Activated naive CD4-positive, alpha-beta T cell treated with Interleukin-2 at 50 U/mL for 16 hours (primary cell): Measurements from ENCODE around the gene DPH7.
"Not testable (repeated sequence)": the region's sequence is repeated elsewhere in the genome, so short reads cannot be mapped to it uniquely, and the experiment has no call there.

Experiments used
- DNase-seq: peaks from one replicate; pipeline ENCODE4 v3.0.0-alpha.2; 2020

Gene DPH7

DNA sequence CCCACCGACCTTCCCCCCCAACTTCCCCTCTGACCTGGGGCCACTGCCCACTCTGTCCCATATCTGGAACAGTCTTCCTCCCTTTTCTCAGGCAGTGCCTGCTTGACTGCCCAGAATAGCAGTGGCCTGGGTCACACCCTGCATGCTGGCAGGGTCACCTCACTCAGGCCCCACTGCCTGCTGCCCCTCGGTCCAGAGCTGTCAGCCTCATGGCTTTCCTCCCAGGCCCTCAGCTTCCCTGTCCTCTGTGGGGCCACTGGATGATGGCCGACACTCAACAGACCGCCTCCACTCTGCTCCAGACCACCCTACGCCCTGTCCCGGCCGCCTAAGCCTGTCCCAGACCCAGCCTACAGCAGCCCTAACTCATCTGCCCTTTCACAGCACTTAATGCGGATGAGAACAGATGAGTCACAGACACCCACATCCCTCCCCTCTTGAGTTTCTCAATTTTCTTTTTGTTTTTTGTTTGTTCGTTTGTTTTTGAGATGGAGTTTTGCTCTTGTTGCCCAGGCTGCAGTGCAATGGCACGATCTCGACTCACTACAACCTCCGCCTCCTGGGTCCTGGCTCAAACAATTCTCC lies 34.5 kb downstream of the DPH7 start:
- no peak for DNase-seq

DNA sequence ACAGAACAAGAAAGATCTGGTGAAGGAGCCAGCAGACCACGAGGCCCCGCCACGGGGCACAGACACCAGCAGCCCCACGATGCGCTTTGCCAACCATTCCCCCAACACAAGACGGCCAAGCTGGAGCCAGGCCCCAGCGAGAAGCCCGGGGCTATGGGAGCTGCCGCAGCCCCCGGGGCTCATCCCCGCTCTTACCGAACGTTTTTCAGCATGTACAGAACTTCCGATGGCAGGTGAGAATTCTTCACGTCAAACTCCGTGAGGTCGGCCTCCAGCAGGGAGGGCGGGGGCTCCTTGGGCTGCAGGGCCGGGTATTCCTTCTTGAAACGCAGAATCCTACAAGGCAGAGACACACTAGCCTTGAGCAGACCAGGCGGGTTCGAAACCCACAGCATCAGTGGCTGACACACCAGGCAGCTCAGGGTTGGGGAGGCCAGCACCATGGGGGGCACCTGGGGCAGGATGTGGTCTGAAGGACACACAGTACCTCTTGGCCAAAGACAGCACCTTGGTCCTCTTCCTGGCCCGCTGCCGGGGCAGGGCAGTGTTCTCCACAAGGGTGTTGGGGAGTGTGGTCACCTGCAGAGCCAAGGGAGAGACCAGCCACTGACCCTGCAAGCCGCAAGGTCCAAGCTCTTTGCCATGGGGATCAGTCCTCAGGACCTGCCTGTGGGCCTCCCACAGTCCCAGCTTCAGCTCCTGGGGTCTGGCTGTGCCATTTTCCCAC lies 35.3 kb downstream of the DPH7 start:
- no peak for DNase-seq

DNA sequence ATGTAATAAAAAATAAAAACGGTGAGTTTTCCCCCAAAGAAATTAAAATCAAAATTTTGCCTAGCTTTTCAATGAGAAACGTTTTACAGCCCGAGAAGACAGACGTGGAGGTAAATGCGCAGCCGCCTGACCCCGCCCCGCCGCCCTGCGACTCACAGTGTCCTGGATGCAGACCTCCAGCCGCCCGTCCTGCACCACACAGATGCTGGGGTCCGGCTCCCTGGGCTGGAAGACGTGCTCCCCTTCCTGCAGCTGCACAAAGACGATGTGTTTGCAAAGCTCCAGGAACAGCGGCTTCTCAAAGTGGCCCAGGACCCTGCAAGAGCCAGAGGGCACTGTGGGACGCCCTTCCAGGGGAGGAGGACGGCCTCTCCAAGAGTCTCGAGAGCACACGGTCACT lies 36.2 kb downstream of the DPH7 start:
- DNase-seq: no peak

DNA sequence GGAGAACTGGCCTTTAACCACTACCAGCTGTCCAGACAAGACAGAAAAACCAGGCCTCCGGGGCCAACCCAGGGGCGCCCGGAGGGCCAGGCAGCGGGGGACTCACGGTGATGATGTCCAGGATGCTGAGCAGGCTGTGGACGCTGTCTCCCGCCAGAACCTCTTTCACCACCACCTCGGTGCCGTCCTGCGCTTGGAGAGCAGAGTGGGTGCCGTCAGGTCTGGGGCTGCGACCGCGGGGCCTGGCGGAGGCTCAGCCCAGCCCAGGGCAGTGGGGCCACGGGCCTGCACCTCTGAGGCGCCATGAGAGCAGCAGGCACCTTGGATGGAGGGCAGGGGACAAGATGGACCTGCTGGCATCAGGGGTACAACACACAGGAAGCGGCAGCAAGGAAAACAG lies 38.2 kb downstream of the DPH7 start:
- no peak for DNase-seq

DNA sequence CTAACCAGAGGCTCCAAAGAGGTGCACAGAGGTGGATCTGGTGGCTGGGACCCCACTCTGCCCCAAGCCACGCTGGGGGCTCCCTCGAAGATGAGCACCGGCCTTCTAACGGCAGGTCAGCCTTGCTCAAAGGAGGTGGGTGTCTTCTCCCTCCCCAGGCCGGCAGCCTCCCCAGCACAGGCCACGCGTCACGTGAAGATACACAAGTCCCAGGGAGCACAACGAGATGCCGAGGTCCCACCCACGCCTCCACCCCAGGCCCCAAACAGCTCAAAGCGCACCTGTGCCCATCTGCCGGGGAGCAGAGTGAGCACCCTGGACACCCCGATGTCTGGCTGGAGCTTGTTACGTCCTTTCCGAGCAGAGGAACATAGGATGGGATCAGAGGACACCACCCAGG lies 40.7 kb downstream of the DPH7 start:
- DNase-seq: no peak

DNA sequence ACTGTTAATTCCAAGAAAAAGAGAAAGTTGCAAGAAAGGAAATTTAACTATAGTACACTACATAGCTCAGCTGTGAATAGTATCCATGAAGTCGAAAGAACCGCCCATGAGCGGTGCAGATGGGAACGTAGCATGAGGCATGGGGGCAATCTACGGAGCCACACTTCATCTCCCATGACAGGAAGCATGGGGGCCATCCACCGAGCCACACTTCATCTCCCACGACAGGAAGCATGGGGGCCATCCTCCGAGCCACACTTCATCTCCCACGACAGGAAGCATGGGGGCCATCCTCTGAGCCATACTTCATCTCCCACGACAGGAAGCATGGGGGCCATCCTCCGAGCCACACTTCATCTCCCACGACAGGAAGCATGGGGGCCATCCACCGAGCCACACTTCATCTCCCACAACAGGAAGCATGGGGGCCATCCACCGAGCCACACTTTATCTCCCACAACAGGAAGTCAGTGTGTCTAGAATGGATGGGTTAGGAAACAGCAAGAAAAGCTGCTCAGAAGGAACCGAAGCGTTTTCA lies 42.1 kb downstream of the DPH7 start:
- DNase-seq: not testable (repeated sequence)

DNA sequence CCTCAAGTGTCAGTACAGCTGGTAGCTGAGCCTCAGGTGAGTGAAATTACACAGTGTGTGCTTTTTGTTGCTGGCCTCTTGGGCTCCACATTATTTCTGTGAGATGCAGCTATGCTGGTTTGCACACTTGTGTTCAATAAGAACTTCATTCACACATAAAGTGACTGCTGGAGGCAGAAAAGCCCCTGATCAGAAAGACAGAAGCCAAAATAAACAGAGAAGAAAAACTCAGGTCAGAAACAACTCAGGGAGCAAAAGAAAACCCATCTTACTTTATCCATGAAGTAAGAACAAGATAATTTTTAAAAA lies 43.7 kb downstream of the DPH7 start:
- no peak for DNase-seq

DNA sequence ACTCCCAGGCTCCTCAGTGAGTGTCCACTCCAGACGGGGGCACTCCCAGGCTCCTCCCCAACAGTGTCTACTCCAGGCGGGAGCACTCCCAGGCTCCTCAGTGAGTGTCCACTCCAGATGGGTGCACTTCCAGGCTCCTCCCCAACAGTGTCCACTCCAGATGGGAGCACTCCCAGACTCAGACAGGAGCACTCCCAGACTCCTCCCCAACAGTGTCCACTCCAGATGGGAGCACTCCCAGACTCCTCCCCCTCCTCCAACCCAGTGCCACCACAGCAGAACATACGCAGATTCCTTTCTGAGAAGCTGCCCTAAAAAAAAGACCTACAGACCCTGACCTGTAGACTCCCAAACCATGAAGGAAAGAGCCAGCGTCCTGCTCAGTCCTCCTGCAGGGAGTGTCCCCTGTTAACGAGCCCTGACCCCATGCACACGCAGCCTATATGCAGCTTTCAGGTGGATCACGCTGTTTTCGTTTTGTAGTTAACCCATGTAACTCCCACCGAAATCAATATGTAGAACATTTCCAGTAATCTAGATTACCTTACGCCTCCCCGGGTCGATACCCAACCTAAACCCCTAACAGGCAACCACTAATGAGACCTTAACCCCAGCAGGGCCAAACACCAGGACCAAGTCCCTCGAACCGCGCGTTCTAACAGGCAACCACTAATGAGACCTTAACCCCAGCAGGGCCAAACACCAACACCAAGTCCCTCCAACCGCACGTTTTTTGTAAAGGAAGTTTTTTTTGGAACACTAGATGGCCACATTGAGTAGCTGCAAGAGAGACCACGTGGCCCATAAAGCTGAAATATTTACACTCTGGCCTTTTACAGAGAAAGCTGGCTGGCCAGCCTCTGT lies 44.2 kb downstream of the DPH7 start:
- DNase-seq: no peak

DNA sequence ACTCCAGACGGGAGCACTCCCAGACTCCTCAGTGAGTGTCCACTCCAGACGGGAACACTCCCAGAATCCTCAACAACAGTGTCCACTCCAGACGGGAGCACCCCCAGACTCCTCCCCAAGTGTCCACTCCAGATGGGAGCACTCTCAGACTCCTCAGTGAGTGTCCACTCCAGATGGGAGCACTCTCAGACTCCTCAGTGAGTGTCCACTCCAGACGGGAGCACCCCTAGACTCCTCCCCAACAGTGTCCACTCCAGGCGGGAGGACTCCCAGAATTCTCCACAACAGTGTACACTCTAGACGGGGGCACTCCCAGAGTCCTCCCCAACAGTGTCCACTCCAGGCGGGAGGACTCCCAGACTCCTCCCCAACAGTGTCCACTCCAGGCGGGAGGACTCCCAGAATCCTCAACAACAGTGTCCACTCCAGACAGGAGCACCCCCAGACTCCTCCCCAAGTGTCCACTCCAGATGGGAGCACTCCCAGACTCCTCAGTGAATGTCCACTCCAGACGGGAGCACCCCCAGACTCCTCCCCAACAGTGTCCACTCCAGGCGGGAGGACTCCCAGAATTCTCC lies 45.7 kb downstream of the DPH7 start:
- DNase-seq: not testable (repeated sequence)

DNA sequence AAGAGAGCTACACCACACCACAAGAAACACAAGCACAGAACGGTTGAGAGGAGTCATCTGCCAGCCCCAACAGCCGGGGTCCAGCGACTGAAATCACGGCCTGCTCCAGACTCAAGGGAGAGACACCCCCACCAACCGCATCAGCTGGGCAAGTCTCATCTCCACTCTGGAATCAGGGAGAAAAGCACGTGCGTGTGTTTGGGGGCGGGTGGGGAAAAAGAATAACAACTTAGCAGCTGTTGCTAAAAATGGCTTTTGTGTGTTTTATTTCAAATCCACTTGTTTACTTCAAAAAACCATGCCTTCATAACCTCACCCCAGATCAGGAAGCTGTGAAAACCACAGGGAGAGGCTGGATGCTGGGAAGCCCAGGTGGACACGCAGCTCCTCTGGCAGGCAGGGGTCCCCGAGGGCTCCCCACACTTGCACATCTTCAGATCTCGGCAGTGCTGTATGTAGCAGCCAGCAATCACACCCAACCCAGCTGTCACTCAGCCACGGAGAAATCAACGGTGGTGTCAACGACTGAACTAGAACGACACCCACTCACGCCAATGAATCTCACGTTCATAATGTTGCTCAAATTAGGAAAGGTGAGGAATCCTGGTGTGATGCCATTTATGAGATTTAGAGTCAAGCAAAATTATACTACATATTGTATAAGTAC lies 47.5 kb downstream of the DPH7 start:
- no peak for DNase-seq

DNA sequence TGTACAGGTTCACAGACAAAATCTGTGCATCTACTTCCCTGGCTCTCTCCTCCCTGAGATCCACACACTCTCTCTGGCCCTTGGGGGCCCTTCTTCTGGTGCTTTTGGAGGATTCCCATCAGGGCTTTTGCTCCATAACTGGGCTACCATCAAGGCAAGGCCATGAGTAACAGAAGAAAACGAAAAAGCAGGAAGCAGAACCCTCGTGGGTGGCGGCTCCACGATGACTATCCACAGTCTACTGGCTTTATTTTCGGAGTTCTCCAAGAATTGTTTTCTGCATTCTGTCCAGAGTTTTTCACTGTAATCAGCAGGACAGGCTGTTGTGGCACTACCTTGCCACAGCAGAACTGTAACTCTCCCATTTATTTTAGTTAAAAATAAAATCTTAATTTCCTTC lies 48.4 kb downstream of the DPH7 start:
- DNase-seq: no peak

DNA sequence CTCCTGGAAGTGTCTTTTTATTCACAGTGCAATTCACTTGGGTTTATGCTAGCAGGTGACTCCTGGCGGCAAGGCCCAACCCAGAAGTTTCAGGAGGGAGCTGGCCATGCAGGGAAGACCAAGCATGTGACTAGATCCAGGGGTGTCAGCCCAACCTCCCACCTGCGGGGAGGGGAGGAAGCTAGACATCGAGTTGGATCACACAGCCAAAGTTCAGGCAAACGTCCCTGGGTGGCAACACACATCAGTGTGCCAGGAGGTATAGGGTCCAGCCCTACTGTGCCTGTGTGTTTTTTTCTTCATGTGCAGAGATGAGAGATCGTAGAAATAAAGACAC lies 53.8 kb downstream of the DPH7 start:
- no peak for DNase-seq

DNA sequence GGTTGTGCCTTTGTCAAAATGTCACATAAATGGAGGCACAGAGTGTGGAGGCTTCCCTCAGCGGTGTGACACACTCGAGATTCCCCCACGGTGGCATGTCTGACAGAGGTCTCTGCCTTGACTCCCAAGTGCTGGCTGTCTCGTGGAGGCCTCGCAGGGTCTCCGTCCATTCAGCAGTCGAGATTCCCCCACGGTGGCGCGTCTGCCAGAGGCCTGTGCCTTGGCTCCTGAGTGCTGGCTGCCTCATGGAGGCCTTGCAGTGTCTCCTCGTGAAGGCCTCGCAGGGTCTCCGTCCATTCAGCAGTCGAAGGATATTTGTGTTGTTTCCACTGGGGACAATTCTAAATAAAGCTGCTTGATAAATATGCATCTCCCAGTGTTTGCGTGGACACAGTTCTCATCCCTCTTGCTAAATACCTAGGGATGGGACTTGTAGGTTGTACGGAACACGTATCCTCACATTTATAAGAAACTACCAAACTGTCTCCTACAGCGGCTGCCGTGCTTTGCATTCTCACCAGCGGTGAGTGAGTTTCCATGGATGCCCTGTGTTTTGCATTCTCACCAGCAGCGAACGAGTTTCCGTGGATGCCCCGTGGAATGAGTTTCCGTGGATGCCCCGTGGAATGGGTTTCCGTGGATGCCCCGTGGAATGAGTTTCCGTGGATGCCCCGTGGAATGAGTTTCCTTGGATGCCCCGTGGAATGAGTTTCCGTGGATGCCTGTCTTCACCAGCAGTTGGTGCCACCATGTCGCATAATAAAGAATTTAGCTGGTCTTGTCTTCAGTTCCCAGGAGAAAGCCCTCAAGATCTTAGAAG lies 54.4 kb downstream of the DPH7 start:
- DNase-seq: no peak

DNA sequence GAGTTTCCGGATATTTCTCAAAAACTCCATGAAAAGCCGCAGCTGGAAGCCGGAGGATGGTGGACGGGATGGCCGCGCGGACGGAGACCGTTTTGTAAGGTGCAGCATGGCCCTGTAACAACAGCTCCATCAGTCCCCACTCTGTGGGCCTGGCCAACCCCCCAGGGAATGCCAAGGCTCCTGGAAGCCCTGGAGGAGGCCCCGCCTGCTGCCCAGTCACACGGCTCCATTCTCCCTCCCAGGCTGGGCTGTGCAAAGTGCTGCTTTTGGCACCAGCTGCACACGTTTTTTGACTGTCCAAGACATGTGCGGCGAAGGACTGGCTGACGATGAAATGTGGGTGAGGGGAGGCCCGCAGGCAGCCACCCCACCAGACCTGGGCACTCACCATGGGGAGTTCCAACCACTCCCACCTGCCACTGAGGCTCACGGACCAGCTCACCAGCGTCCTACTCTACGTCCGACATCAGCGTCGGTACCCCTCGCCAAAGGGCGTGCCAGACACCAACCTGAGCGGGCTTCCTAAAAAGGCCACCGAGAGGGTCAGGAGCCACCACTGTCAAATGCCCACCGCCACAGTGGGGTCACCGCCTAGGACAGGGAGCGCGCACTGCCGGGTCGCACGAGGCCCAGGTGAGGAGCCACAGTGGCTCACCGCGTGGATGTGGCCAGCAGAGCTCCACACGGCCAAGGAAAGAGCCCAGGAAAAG lies 55.8 kb downstream of the DPH7 start:
- no peak for DNase-seq

DNA sequence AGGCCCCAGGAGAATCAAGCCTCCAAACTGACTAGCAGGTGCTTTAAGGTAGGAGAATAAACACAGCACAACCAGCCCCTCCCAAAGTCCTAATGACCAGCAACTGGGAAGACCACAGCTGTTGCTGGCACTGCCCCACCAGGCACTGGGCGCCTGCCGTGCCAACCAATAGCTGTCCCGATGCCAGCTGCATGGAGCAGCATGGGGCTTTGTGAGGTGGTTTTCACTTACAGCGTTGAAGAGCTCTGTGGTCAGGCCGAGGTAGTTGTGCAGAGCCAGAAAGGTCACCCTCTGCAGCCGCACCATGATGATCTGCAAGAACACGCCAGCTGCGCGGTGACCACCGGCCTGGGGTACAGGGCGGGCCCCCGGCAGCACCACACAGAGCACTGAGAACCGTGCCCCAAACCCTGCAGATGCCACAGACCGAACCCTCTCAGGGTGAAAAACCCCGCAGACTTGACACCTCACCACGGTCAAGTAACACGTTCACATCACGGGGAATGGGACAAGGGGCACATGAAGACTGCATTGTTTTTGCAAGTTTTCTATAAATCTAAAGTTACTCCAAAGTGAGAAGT lies 57.2 kb downstream of the DPH7 start:
- no peak for DNase-seq

DNA sequence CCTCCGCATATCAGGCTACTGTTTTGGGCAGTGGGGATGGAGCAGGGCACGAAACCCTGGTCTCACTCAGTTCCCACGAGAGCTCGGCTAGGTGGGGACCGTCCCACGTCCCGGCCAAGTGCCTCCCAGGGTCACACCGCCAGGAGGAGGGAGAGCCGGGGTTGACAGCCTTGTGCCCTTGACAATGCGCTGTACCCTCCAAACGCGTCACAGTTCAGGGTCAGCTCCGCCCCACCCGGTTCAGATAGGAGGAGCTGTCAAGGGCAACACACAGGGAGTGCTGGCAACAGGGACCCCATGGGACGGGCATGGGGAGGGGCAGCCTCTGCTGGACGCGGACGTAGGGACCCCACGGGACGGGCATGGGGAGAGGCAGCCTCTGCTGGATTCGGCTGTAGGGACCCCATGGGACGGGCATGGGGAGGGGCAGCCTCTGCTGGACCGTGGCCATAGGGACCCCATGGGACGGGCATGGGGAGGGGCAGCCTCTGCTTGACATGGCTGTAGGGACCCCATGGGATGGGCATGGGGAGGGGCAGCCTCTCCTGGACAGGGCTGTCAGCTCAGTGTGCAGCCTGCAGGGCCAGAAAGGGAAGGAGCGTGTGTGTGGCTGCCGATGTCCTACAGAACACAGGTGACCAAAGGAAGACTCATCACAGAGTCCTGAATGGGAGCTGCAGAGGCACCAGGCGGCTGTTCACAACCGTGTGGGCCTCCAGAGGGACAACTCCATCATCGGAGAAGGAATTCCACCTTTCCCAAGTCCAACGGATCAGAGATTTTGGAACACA lies 57.9 kb downstream of the DPH7 start:
- no peak for DNase-seq

DNA sequence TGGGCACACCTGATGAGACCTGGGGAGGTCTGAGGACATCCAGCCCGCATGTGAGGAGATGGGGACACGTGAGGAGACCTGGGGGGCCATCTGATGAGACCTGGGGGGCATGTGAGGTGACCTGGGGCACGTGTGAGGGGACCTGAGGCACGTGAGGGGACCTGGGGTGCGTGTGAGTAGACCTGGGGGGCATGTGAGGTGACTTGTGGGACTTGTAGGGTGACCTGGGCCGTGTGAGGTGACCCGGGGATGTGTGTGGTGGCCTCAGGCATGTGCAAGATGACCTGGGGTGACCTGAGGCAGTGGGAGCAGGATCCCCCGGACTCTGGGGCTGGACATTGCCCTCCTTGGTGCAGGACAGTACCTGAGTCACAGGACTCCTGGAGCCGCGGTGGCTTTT lies 59.2 kb downstream of the DPH7 start:
- no peak for DNase-seq

DNA sequence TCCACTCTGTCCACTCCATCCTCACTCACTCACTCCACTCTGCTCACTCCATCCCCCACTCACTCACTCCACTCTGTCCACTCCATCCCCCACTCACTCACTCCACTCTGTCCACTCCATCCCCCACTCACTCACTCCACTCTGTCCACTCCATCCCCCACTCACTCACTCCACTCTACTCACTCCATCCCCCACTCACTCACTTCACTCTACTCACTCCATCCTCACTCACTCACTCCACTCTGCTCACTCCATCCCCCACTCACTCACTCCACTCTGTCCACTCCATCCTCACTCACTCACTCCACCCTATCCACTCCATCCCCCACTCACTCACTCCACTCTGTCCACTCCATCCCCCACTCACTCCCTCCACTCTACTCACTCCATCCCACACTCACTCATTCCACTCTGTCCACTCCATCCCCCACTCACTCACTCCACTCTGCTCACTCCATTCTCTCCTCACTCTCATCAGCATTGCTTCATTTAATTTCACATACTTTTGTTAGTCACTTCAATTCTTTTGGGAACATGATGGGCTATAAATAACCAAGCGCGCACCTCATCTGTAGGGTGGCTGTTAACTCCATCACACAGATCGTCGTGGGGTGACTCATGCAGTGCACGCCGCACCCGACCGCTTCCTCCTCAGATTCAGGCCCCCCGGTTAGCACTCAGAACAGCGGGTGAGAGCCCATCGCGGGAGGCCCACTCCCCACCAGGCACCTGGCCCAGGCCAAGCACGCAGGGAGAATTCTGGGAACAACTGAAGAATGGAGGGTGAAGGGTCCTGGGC lies 59.9 kb downstream of the DPH7 start:
- DNase-seq: not testable (repeated sequence)

DNA sequence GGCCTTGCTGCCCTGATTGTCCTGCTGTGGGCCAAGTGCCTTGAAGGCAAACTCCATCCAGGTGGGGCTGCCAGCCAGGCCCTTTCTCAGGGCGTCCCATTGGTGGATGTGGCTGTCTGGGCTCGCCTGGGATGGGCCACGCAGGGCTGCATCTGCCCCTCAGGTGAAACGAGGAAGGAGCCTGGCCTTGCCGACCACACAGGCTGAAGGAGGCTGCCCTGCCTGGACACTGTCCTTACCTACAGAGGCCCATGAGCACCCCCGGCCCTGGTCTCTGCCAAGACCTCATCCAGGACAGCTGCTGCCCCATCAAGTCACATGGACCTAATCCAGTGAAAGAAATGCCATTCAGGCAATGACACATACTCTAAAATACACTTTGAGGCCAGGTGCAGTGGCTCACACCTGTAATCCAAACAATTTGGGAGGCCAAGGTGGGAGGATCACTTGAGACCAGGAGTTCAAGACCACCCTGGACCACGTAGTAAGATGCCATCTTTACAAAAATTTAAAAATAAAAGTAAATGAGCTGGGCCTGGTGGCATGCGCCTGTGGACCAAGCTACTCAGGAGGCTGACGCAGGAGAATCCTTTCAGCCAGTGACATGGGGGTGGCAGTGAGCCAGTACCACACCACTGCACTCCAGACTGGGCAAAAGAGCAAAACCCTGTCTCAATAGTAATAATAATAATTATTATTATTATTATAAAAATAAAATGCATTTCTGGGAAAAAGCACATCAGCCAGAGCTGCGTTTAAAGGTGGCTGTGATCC lies 62.4 kb downstream of the DPH7 start:
- DNase-seq: no peak
